Measurements from ENCODE around the gene VGLL4. TPM values are rescaled to one million over a fixed set of nuclear protein-coding genes. Genes with fewer than 3 reads are reported as not detected.

VGLL4 gene
- polyA plus RNA-seq, 1 donor from 2014 or later, result 113 TPM

GRCh38 chr3:11509173-11510000, 134.3 kb downstream of the VGLL4 start:
- Histone ChIP-seq H4K20me1 (ENCODE audit: insufficient read depth) (no peaks in the 10 kb centered on the region), H3K27me3 (ENCODE audit: insufficient read depth, low read depth, low read length) (no peaks in the 10 kb centered on the region), H3K79me2 (replicated peaks; ENCODE audit: insufficient read depth, low read length) (no peaks in the 10 kb centered on the region), H3K4me3 (ENCODE audit: low read length) (no peak overlapping the region), H3K9me2 (ENCODE audit: insufficient read depth, low read length) (no peaks in the 10 kb centered on the region), H3K4me2 (ENCODE audit: low read length) (no peak overlapping the region), H2AFZ (ENCODE audit: low read depth, low read length) (no peak overlapping the region), H3K9me3 (ENCODE audit: low read length) (no peaks in the 10 kb centered on the region), H3F3A (ENCODE audit: insufficient read depth, low read length, poor library complexity, severe bottlenecking) (no peaks in the 10 kb centered on the region), H3K9ac (ENCODE audit: low read length) (no peak overlapping the region), H3K27ac (ENCODE audit: low read length) (no peak overlapping the region), H3K36me3 (ENCODE audit: insufficient read depth, low read length) (no peaks in the 10 kb centered on the region)
- TF ChIP-seq EP300 (conservative IDR thresholded peaks at IDR 0.05; ENCODE audit: poor library complexity, severe bottlenecking), result no peak
- no peak for TF ChIP-seq EZH2 (IDR thresholded peaks at IDR 0.05; ENCODE audit: borderline replicate concordance, insufficient read depth, low read length, poor library complexity, severe bottlenecking)
- TF ChIP-seq MXI1 (conservative IDR thresholded peaks at IDR 0.05; ENCODE audit: poor library complexity, severe bottlenecking), result no peak
- TF ChIP-seq SMC3 (conservative IDR thresholded peaks at IDR 0.05; ENCODE audit: poor library complexity), result no peak
- TF ChIP-seq, protein P1, sequence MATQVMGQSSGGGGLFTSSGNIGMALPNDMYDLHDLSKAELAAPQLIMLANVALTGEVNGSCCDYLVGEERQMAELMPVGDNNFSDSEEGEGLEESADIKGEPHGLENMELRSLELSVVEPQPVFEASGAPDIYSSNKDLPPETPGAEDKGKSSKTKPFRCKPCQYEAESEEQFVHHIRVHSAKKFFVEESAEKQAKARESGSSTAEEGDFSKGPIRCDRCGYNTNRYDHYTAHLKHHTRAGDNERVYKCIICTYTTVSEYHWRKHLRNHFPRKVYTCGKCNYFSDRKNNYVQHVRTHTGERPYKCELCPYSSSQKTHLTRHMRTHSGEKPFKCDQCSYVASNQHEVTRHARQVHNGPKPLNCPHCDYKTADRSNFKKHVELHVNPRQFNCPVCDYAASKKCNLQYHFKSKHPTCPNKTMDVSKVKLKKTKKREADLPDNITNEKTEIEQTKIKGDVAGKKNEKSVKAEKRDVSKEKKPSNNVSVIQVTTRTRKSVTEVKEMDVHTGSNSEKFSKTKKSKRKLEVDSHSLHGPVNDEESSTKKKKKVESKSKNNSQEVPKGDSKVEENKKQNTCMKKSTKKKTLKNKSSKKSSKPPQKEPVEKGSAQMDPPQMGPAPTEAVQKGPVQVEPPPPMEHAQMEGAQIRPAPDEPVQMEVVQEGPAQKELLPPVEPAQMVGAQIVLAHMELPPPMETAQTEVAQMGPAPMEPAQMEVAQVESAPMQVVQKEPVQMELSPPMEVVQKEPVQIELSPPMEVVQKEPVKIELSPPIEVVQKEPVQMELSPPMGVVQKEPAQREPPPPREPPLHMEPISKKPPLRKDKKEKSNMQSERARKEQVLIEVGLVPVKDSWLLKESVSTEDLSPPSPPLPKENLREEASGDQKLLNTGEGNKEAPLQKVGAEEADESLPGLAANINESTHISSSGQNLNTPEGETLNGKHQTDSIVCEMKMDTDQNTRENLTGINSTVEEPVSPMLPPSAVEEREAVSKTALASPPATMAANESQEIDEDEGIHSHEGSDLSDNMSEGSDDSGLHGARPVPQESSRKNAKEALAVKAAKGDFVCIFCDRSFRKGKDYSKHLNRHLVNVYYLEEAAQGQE (IDR thresholded peaks at IDR 0.05; ENCODE audit: borderline replicate concordance), result no peak
- TF ChIP-seq CTCF (IDR thresholded peaks at IDR 0.05; ENCODE audit: poor library complexity, severe bottlenecking), result no peak
- TF ChIP-seq TAF1 (IDR thresholded peaks at IDR 0.05; ENCODE audit: low read depth), result no peak
- no peak for TF ChIP-seq RAD21 (conservative IDR thresholded peaks at IDR 0.05)
- TF ChIP-seq POLR2AphosphoS5 (IDR thresholded peaks at IDR 0.05), result no peak

- no peak overlapping the region for H3K27ac ChIP-seq (ENCODE audit: low read length)
- H2AFZ ChIP-seq (ENCODE audit: low read depth, low read length), result no peak overlapping the region
- H3K9me2 ChIP-seq (ENCODE audit: insufficient read depth, low read length), result no peaks in the 10 kb centered on the region
- no peaks in the 10 kb centered on the region for H3K36me3 ChIP-seq (ENCODE audit: insufficient read depth, low read length)
- no peak overlapping the region for H3K4me3 ChIP-seq (ENCODE audit: low read length)
- no peaks in the 10 kb centered on the region for H3K27me3 ChIP-seq (ENCODE audit: insufficient read depth, low read depth, low read length)
- TF ChIP-seq EZH2 (IDR thresholded peaks at IDR 0.05; ENCODE audit: borderline replicate concordance, insufficient read depth, low read length, poor library complexity, severe bottlenecking) (no peak), SMC3 (conservative IDR thresholded peaks at IDR 0.05; ENCODE audit: poor library complexity) (no peak), POLR2AphosphoS5 (IDR thresholded peaks at IDR 0.05) (no peak), EP300 (conservative IDR thresholded peaks at IDR 0.05; ENCODE audit: poor library complexity, severe bottlenecking) (no peak), MXI1 (conservative IDR thresholded peaks at IDR 0.05; ENCODE audit: poor library complexity, severe bottlenecking) (no peak), RAD21 (conservative IDR thresholded peaks at IDR 0.05) (no peak), TAF1 (IDR thresholded peaks at IDR 0.05; ENCODE audit: low read depth) (no peak), CTCF (IDR thresholded peaks at IDR 0.05; ENCODE audit: poor library complexity, severe bottlenecking) (no peak)
- TF ChIP-seq, protein P1 (IDR thresholded peaks at IDR 0.05; ENCODE audit: borderline replicate concordance), result no peak
- no peaks in the 10 kb centered on the region for H3K79me2 ChIP-seq (replicated peaks; ENCODE audit: insufficient read depth, low read length)
- H3F3A ChIP-seq (ENCODE audit: insufficient read depth, low read length, poor library complexity, severe bottlenecking), result no peaks in the 10 kb centered on the region
- no peaks in the 10 kb centered on the region for H4K20me1 ChIP-seq (ENCODE audit: insufficient read depth)
- H3K9me3 ChIP-seq (ENCODE audit: low read length), result no peaks in the 10 kb centered on the region
- no peak overlapping the region for H3K9ac ChIP-seq (ENCODE audit: low read length)
- H3K4me2 ChIP-seq (ENCODE audit: low read length), result no peak overlapping the region
Measured at GRCh38 chr3:11508346-11509172, 135.2 kb downstream of the VGLL4 start.
